ENCODE results near the gene CAPN2.

DNA sequence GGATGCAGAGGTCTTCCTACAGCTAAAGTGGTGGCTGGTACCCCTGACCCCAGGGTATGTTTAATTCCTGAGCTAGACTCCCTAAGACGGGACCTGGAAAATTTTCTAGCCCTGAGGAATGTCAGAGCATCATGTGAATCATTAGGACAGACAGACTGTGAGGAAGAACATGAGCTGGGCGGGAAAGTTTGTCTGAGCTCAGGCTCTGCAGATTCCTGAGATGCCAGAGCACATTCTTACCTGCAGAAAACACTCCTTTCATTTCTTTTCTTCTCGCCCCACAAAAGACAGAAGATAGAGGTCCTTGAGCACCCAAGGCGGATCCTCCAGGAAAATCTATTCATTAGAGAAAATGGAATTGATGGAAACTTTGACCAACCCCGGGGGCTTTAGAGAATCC, 6.5 kb downstream of the CAPN2 start:
- TF ChIP-seq, protein P1, sequence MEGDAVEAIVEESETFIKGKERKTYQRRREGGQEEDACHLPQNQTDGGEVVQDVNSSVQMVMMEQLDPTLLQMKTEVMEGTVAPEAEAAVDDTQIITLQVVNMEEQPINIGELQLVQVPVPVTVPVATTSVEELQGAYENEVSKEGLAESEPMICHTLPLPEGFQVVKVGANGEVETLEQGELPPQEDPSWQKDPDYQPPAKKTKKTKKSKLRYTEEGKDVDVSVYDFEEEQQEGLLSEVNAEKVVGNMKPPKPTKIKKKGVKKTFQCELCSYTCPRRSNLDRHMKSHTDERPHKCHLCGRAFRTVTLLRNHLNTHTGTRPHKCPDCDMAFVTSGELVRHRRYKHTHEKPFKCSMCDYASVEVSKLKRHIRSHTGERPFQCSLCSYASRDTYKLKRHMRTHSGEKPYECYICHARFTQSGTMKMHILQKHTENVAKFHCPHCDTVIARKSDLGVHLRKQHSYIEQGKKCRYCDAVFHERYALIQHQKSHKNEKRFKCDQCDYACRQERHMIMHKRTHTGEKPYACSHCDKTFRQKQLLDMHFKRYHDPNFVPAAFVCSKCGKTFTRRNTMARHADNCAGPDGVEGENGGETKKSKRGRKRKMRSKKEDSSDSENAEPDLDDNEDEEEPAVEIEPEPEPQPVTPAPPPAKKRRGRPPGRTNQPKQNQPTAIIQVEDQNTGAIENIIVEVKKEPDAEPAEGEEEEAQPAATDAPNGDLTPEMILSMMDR (IDR thresholded peaks at IDR 0.05): no peak
- TF ChIP-seq POLR2A (IDR thresholded peaks at IDR 0.05): no peak

Data from Peyer's patch (tissue), 4 donors.